GM19351 (cell line): ENCODE measurements around the gene KCNN3.

Experiments used
- ATAC-seq: cut with Tn5 transposase; IDR thresholded peaks from one replicate; pipeline ENCODE4 v1.9.1; 2021; ENCODE audit warnings: mild to moderate bottlenecking, moderate library complexity; ENCODE audit not compliant: unreplicated experiment

KCNN3 gene

DNA sequence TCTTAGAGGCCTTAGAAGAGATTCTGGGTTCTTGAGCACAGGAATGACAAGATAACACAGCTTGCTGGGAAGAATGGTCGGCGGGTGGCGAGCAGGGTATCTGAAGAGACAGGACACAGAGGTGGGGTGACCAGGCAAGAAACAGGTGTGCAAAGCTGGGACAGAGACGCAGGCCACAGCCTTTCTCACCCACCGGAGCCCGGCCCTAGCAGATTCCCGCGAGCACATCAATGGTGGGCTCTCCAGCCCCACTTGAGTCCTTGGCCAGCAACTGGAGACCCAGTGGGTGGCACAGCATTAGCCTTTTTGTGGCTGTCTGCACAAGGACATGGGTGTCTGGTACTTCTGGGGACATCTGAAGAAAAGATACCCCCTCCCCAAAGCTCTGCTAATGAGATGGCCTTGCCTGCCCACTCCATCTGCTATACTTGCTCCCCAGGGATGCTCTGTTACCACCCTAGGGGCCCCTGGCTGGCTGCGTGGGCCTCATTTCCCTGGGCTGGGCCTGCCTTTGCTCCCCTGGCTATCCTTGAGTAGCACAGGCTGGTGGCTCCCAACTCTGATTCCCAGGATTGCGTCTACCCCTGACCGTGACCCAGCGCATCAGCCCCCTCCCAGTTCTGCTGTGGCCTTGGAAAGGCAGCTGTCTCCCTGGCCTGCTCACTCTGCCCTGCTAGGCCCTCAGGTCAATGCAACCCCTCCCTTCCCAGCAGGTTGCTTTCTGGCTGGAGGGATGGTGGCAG is 134.8 kb downstream of the KCNN3 start:
- no peak for ATAC-seq

DNA sequence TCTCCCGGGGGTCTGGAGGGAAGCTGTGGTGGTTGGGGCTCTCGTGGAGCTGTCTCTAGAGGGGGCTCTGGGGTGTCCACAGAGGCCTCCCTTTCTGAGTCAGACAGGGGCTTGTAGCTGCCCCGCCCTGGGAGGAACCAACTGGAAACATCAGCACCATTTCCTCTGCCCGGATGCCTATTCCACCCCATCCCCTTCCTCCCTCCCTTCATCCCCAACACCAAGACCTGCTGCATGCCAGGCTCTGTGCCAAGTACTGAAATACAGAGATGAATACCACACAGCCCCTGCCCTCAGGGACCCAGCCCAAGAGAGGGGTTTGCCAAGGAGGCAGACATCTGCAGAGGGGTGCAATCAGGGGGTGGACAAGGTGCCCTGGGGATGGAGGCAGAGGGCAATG is 136.5 kb downstream of the KCNN3 start:
- no peak for ATAC-seq

DNA sequence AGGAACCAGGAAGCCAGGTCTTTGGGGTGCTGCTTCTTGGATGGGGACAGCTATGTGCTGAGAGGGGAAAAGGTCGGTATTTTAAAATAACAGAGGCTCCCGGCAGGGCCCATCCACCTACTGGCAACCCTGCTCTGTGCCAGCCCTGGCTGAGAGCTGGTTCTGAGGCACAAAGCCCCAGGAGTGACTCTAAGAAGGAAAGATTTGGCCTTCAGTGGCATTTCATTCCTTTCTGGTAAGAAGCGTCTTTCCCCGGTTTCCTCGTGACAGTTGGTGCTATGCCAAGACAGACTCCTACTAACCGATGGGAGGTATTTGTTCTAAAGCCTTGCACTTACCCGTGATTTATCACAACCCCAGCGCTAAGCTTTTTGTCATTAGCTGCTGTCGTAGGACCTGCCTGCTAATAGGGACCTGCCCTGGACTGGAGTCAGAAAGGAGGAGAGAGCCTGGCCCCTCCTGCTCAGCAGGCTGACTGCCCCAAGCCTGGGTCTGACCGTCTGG is 139.0 kb downstream of the KCNN3 start:
- no peak for ATAC-seq

DNA sequence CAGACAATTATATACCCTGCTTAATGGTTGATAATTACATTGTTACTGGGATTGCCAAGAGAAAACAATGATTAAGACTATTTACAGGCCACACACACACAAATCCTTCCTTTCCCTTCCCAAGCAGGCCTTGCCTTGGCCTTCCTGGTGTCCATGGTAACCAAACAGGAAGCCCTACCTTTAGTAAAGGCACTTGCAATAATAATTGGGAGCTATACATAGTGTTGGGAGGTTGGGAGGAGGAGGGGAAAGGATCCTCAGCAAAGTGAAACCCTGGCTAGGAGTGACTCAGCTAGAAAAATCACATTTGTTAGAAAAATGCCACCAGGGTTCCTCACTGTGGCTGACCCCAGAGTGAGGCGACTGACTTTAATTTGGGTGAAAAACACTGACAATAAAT is 139.8 kb downstream of the KCNN3 start:
- ATAC-seq: no peak

DNA sequence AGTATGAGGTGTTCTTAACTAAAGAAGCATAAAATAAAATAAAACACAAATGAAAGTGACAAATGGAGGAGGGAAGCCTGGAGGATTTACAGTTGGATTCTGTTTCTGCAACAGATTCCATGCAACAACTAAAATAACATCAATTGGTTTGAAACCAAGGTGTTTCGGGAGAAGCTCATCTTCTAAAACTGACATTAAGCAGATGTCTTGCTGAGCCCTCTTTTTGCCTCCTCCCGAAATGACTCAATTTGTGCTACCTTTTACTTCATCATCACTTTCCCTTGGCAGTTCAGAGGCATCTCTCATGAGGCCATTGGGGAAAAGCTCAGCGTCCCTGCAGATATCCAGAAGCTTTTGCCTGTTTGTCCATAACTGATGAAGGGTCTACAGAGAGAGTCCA is 140.5 kb downstream of the KCNN3 start:
- ATAC-seq: no peak

DNA sequence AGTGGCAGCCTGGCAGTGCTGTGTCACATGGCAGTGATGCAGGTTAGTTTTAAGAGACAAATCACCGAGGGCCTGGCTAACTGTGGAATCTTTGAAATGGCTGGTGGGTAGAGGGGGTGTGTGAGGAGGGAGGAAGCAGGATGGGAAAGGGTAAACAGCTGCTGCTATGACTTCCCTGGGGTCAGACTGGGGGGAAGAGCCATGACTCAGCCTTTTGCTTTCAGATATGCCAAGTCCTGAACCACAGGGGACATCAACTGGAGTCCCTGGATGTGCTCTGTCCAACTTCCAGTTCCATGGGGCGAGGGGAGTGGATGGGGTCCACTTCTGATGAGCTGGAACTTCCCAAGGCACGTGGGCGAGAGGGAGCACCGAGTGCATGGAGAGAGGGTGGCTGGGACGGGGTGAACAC is 141.0 kb downstream of the KCNN3 start:
- no peak for ATAC-seq

DNA sequence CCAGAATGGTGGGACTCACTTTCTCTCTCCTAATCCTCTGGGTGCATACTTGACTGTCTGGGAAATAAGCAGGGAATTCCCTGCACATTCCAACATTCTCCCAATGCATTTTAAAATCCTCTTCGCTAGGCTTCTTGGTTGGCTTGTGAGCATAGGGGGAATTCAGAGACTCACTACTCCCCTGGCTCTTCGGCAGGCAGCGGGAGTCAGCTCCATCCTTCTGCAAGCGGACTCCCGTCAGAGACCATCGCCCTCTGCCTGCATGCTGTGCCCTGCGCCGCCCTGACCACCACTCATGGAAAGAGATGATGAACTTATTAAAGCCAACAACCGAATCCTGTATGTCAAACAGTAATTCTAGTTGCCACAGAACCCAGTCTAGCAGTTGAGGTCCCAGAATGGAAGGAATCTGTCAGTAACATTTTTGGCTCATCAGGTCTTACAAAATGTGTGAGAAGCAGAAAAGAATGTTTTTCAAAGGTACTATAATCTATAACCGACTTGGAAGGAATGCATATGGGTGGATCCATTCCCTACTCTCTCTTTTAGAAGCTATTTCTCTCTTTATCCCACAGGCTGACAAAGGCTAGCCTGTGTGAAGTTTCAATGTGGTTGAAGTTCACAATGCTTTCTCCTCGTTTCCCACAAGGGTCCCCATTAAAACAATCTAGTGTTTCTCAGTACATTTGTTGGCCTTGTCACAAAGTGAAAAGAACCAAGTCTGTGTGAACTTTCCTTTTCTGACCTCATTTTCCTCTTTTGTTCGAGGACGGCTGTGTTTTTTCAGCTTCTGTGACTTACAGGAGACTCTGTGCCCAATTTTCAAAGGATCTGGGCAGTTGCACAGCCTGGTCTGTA is 143.0 kb downstream of the KCNN3 start:
- ATAC-seq: no peak

DNA sequence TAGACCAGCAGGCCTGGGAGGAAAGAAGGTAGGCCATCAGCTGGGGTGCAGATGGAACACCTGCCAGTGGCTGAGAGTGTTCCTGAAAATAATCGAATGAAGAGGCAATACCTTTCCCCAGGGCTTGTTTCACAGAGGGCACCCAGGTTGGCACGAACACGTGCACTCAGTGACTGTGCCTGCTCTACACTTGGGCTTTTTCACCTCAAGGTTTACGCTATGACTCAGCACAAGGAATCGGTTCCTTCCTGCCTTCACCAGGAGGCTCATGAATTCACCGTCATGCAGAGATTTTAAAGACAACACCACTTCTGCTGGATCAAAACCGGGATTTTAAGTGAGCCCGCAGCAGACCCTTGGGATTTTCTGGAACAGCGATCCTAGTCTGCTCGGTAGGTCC is 143.6 kb downstream of the KCNN3 start:
- no peak for ATAC-seq

DNA sequence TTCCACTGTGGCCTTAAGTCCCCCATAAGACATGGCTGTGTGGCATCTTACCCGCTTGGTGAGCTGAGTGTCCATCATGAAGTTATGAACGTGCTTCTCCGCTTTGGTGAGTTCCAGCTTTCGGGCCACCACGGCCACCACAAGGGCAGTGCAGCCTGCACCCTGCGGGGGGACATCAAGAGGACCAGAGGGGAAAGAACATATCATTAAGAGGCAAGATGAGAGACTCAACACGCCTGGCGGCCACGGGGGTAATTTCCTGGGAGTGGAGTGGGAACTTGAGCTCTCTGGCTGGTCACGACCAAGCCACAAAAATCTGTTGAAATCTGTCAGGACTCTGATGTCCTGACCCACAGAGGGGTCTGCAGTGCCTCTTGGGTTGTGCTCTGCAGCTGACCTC is 144.2 kb downstream of the KCNN3 start:
- no peak for ATAC-seq

DNA sequence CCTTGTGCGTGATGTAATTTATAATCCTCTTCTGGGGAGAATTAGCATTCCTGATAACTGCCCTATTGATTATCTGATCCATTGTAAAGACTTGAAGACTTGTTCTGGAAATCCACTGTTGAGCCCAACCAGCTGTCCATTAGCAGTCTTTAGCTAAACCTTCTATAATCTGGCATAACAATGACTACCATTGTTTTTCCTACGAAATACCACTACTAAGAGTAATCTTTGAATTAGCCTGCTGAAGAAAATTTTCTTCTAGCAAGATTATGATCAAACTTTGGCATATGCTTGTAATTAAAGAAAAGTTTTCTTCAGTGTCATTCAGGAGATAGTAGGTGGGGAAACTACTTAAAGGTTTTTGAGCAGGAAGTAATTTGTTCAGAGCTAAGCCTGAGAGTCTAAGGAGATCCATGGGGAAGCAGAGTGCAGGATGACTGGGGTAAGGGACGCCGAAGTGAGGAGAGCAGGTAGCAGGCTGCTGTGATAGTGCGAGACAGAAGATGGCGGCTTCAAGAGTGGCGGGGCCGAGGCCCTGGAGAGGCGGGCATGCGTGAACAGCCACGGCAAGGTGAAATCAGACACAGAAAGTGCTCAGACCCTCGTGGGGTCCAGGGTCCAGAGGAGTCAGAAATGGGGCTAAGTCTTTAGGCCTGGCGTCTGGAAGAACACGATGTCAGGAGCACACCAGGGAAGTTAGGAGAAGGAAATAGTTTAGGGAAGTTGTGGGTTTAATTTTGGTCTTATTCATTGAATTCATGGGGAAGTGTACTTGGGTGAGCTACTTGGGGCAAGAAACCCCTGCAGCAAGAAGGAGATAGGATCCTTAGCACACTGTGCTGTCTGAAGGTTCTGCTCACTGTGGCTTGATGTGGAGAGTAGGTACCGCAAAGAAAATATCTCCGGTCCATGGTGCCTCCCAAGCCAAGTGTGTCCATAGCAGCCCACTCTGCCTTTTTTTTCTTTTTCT is 149.5 kb downstream of the KCNN3 start:
- ATAC-seq: no peak

DNA sequence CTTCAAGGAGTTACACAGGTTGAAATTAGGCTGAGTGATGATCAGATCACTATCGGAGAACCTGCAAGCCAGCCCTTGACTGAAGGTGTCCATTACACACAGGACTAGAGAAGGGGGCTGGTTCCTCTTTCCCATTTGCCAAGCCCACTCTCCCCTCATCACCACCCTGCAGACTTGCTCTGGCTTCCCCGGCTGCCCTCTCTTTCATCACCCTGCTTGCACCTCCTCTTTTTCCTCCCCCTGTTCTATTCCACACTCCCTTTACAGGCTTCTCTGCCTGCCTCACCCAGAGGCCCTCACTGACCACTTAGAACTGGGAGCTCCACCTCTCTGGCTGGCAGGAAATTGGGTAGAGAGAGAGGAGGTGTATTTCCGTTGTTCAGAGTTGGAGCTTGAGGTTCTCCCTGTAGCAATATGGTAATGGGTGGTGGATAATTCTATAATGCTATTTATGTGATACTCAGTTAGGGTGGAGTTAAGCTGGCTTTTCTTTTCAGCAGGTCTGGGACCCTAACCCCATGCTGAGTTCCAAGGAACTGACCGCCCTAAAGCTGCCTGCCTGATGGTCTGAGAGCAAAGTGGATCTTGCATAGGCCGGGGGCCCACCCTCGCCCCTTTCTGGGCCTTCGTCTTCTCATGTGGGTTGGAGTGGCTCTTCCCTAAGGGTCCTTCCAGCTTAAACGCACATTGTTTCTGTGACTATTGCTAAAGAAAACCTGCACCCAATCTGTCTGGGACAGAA is 150.3 kb downstream of the KCNN3 start:
- no peak for ATAC-seq

DNA sequence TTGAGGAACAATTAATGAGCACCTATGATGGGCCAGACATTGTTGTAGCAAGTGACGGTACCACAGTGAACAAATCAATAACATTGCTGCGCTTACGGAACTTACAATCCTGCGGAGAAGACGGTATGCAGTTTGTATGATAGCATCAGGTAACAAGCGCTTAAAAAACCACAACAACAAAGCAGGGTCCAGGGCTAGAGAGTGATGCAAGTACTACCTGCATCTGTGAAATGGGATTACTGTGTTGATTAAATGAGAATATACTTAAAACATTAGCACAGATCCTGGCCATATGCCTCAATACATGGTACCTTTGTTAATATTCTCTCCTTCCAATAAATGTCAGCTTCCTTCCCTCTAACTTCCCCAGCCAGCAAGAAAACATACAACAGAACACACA is 151.5 kb downstream of the KCNN3 start:
- ATAC-seq: no peak

DNA sequence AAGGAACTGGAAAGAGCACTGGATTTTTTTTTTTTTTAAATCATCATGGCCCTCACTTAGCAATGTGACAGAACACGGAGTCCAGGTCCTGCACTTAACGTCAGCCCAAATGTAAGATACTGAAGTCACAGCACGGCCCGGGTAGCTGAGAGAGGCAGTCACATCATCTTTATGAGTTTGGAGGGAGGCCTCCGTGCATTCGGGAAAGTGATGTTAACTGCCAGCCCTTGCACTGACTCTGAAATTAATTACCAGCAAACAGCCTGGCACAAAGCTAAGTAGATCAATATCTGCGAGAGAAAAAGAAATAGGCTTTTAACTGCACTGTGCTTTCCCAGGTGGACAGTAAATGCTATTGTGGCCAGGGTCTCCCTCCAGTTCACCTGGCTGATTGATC is 152.6 kb downstream of the KCNN3 start:
- no peak for ATAC-seq

DNA sequence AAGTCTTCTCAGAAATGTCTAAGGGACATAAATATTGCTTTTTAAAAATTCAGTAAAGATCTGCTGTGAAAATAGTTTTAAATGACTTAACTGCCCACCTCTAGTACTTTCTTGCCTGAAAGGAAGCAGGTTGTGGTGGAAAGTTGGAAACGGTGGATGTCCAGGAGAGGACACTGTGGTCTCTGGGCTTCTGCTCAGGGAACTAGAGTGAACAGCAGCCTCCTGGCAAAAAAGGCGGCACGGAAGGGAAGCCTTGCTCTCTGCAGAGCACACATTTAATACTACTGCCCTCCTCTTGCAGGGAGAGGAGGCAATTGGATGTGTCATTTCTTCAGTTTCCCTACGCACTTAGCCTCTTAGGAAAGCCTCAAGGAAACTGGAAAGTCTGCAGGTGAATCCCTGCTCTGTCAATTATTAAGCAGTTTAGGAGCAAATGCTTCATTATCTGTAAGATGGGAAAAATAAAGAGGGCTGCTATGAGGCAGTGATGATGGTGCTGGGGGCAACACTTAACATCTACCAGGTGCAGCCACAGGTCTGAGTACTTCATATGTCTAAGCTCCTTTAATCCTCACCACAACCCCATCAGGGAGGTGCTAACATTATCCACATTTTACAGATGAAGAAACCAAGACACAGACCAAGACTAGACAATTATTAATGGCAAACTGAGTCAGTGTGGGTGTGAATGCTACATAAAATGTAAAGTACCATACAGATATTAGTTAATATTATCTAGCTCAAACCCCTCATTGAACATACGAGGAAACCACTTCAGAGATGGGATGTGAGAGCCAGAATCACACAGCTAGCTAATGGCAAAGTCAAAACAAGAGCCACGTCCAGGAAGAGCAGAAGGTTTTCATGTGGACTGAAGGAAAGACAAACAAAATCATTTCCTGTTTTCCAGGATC is 153.2 kb downstream of the KCNN3 start:
- ATAC-seq: no peak

DNA sequence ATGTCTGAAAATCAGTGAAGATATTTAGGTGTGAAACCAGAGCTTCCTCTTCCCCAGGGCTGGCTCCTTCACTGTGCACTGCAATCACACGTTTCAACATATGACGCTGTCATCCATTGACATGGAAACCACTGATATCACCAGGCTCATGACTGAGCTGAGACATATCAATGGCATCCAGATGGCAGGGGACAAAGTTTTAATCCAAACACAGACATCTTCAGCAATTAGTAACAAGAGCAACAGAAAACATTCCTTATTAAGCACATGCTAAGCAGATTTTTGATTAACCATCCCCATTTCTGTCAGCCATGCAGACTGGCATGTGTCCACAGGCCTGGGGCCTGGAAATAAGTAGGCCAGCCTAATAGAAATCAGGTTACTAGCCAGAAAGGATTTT is 154.1 kb downstream of the KCNN3 start:
- no peak for ATAC-seq

DNA sequence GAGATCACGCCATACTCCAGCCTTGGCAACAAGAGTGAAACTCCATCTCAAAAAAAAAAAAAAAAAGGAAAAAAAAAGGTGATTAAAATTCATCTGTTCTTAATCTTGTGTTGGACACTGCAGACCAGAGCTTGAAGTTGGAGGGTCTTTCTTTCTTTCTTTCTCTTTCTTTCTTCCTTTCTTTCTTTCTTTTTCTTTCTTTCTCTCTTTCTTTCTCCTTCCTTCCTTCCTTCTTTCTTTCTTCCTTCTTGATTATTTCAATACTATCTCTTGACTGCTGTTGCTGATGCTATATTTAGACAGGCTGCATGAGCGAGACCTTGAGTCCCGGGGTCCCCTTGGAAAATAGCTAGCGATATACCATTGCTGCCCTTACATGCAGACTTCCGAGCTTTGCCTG is 154.7 kb downstream of the KCNN3 start:
- ATAC-seq: no peak

DNA sequence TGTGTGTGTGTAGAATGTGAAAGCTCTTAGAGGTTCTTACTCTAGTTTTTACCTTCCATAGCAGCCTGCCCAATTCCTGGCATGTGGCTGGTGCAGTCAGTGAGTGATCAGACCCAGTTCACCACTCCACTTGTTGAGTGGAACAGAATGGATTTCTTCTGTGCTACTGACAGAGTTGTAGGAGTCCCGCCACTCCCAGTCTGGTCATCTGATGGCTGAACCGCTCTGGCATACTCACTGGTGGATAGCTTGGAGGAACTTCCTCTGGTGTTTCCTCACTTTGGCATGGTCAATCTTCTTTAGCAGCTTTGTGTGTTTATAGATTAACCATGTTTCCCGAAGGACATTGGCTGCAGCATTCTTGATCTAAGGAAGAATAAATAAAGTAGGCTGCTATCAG is 155.4 kb downstream of the KCNN3 start:
- no peak for ATAC-seq

DNA sequence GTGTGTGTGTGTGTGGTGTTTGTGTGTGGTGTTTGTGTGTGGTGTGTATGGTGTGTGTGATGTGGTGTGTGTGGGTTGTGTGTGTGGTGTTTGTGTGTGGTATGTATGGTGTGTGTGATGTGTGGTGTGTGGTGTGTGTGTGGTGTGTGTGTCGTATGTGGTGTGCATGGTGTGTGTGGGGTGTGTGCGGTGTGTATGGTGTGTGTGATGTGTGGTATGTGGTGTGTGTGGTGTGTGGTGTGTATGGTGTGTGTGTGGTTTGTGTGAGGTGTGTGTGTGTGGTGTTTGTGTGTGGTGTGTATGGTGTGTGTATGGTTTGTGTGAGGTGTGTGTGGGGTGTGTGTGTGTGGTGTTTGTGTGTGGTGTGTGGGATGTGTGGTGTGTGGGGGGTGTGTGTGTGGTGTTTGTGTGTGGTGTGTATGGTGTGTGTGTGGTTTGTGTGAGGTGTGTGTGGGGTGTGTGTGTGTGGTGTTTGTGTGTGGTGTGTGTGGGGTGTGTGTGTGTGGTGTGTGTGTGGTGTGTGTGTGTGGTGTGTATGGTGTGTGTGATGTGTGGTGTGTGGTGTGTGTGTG is 155.9 kb downstream of the KCNN3 start:
- ATAC-seq: no peak

DNA sequence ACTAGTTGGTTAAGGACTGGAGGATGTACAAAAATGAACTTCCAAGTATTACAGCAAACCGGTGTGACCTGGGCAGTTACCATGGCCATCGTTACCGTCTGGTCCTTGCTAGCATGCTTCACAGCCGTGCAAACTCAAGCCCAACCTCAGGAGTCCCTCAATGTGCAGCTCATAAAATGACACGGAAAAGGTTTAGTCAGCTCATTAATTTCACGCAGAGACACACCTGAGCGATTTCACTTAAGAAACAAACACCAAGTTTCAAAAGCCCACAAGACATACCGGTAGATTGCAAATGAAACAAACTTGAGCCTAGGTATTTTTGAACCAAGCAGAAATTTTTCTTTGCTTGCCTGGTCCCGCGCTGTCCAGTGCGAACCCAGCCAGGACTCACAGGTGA is 157.1 kb downstream of the KCNN3 start:
- ATAC-seq: no peak
